Gastroesophageal sphincter (tissue), 4 donors: ENCODE data around the gene TMEM61. TPM values are rescaled to one million over a fixed set of nuclear protein-coding genes. Genes with fewer than 3 reads are reported as not detected.

Experiments used
- ATAC-seq: fragments of 150-250 bp; one replicate; pipeline ENCODE4 v1.9.1; 2016; ENCODE audit warnings: mild to moderate bottlenecking, moderate library complexity
- H3K27ac ChIP-seq, 4 donors: fragments of 200-600 bp; sonication (generic) in 3 of 4; 1 replicate in 3 of 4; 2 replicates in 1 of 4; pipeline ENCODE4 v1.5.1; 2016 to 2019
- H3K27me3 ChIP-seq: fragments of 200-600 bp; sonication (generic); one replicate; pipeline ENCODE4 v1.5.1; 2019
- H3K36me3 ChIP-seq, 2 donors: fragments of 200-600 bp; sonication (generic); one replicate each; pipeline ENCODE4 v1.5.1; 2019; ENCODE audit warnings: control low read depth in 1 of 2
- H3K4me1 ChIP-seq, 3 donors: fragments of 200-600 bp; sonication (generic); 1 replicate in 2 of 3; 2 replicates in 1 of 3; pipeline ENCODE4 v1.5.1; 2016 to 2019; ENCODE audit warnings: control low read depth in 2 of 3
- H3K4me3 ChIP-seq, 2 donors: fragments of 200-600 bp; sonication (generic); one replicate each; pipeline ENCODE4 v1.5.1; 2019; ENCODE audit warnings: mild to moderate bottlenecking in 1 of 2, moderate library complexity in 1 of 2
- H3K9me3 ChIP-seq, 3 donors: fragments of 200-600 bp; sonication (generic); one replicate each; pipeline ENCODE4 v1.5.1; 2017 to 2019; ENCODE audit warnings: control low read depth in 2 of 3
- CTCF ChIP-seq, 4 experiments: fragments of 200-600 bp in 2 of 4; fragments of 450-650 bp in 2 of 4; sonication (generic) in 1 of 4; IDR thresholded peaks; one replicate each; pipeline ENCODE4 v1.5.1; 2017 to 2019; ENCODE audit warnings: antibody characterized with exemption in 4 of 4, mild to moderate bottlenecking in 2 of 4, moderate library complexity in 2 of 4
- EP300 ChIP-seq: sonication (generic); formaldehyde crosslinking; IDR thresholded peaks from one replicate; pipeline ENCODE4 v1.6.1; 2017; ENCODE audit warnings: antibody characterized with exemption, mild to moderate bottlenecking
- POLR2A ChIP-seq, 2 donors: fragments of 450-650 bp; IDR thresholded peaks; one replicate each; pipeline ENCODE4 v1.6.1; 2017; ENCODE audit warnings: antibody characterized with exemption in 2 of 2, mild to moderate bottlenecking in 2 of 2, moderate library complexity in 1 of 2
- POLR2AphosphoS5 ChIP-seq: sonication (generic); formaldehyde crosslinking; IDR thresholded peaks from one replicate; pipeline ENCODE4 v1.6.1; 2017; ENCODE audit warnings: antibody characterized with exemption
- WGBS, 2 donors: methylation state at CpG; one replicate each; pipeline ENCODE4 v1.1.5; 2018; ENCODE audit warnings: low coverage in 1 of 2; 5-methylcytosine and 5-hydroxymethylcytosine counted together
- total RNA-seq, 4 donors: library from RNA; depleted of rRNA; stranded (reverse); fragments of >200 nt; gene quantifications; one replicate each; pipeline ENCODE4 v1.1.0, GENCODE V29; 2016

The TMEM61 gene
- total RNA-seq, 4 donors from 2014 or later = 1.5 to 2.5 (median 1.5) TPM; not detected in 1

GRCh38 chr1:54978528-54979326 is 1.7 kb upstream of the TMEM61 start:
- 95% methylated on average over 4 of the region's 9 CpGs; no CpG with 5 or more reads in 1 of the 2 donors for WGBS, 2 donors
- TF ChIP-seq POLR2A (IDR thresholded peaks at IDR 0.05) (no peak), CTCF (IDR thresholded peaks at IDR 0.05) (no peak), EP300 (no peak), POLR2AphosphoS5 (no peak)
- Histone ChIP-seq H3K36me3 (no peaks in the 10 kb centered on the region), H3K27me3 (peaks cover 42% of the 10 kb centered on the region), H3K4me3 (no peak overlapping the region), H3K4me1 (peaks cover 0 to 19% (median 6%) of the 10 kb centered on the region in 3 donors), H3K9me3 (no peaks in the 10 kb centered on the region), H3K27ac (no peak overlapping the region)
- no peak for ATAC-seq

- 100% methylated on average over 1 of the region's 5 CpGs; no CpG with 5 or more reads in 1 of the 2 donors for WGBS, 2 donors
- Histone ChIP-seq H3K9me3 (no peaks in the 10 kb centered on the region), H3K4me3 (no peak overlapping the region), H3K4me1 (peaks cover 0 to 16% (median 6%) of the 10 kb centered on the region in 3 donors), H3K36me3 (no peaks in the 10 kb centered on the region), H3K27me3 (peaks cover 44% of the 10 kb centered on the region), H3K27ac (no peak overlapping the region)
- TF ChIP-seq POLR2A (IDR thresholded peaks at IDR 0.05) (no peak), EP300 (no peak), CTCF (IDR thresholded peaks at IDR 0.05) (no peak), POLR2AphosphoS5 (no peak)
- no peak for ATAC-seq
These were observed 1.0 kb upstream of the TMEM61 start for GRCh38 chr1:54979327-54979891.

GRCh38 chr1:54980046-54980527 is 341 bp upstream of the TMEM61 start:
- no peak for ATAC-seq
- H3K4me1 ChIP-seq = peaks cover 0 to 16% (median 6%) of the 10 kb centered on the region in 3 donors
- TF ChIP-seq POLR2AphosphoS5 (no peak), CTCF (IDR thresholded peaks at IDR 0.05) (no peak), EP300 (no peak), POLR2A (IDR thresholded peaks at IDR 0.05) (no peak)
- H3K27ac ChIP-seq = peak overlapping the region in 1 of 4 donors; percentile 18
- H3K4me3 ChIP-seq = peak overlapping the region; percentile 38 to 57
- peaks cover 46% of the 10 kb centered on the region for H3K27me3 ChIP-seq
- no peaks in the 10 kb centered on the region for H3K9me3 ChIP-seq
- H3K36me3 ChIP-seq = no peaks in the 10 kb centered on the region
- 40 to 62% methylated on average over 1 to 2 of the region's 25 CpGs for WGBS, 2 donors

GRCh38 chr1:54981466-54981865 is 1.0 kb downstream of the TMEM61 start:
- no peaks in the 10 kb centered on the region for H3K36me3 ChIP-seq
- peaks cover 46% of the 10 kb centered on the region for H3K27me3 ChIP-seq
- no peak overlapping the region for H3K27ac ChIP-seq
- peaks cover 0 to 16% (median 6%) of the 10 kb centered on the region in 3 donors for H3K4me1 ChIP-seq
- no peak for ATAC-seq
- TF ChIP-seq CTCF (IDR thresholded peaks at IDR 0.05) (no peak), POLR2AphosphoS5 (no peak), POLR2A (IDR thresholded peaks at IDR 0.05) (no peak)
- no peaks in the 10 kb centered on the region for H3K9me3 ChIP-seq
- 93 to 100% methylated on average over 3 to 7 of the region's 8 CpGs for WGBS, 2 donors
- no peak overlapping the region for H3K4me3 ChIP-seq

GRCh38 chr1:54982739-54983138 is 2.3 kb downstream of the TMEM61 start:
- H3K27me3 ChIP-seq = peaks cover 46% of the 10 kb centered on the region
- TF ChIP-seq EP300 (no peak), CTCF (IDR thresholded peaks at IDR 0.05) (no peak), POLR2AphosphoS5 (no peak), POLR2A (IDR thresholded peaks at IDR 0.05) (no peak)
- H3K9me3 ChIP-seq = no peaks in the 10 kb centered on the region
- peaks cover 0 to 16% (median 6%) of the 10 kb centered on the region in 3 donors for H3K4me1 ChIP-seq
- no peaks in the 10 kb centered on the region for H3K36me3 ChIP-seq
- ATAC-seq = no peak
- H3K4me3 ChIP-seq = no peak overlapping the region
- no peak overlapping the region for H3K27ac ChIP-seq
